HG02938 (cell line): ENCODE data around the gene LAMC2.

ENCODE experiments used
- ATAC-seq: cut with Tn5 transposase; IDR thresholded peaks from one replicate; pipeline ENCODE4 v1.9.1; 2021; ENCODE audit warnings: mild to moderate bottlenecking, moderate library complexity; ENCODE audit not compliant: unreplicated experiment

Gene LAMC2

GRCh38 chr1:183210681-183211080 is 24.6 kb downstream of the LAMC2 start:
- ATAC-seq: no peak

- ATAC-seq: no peak
Measured at GRCh38 chr1:183212870-183213269, 26.8 kb downstream of the LAMC2 start.

DNA sequence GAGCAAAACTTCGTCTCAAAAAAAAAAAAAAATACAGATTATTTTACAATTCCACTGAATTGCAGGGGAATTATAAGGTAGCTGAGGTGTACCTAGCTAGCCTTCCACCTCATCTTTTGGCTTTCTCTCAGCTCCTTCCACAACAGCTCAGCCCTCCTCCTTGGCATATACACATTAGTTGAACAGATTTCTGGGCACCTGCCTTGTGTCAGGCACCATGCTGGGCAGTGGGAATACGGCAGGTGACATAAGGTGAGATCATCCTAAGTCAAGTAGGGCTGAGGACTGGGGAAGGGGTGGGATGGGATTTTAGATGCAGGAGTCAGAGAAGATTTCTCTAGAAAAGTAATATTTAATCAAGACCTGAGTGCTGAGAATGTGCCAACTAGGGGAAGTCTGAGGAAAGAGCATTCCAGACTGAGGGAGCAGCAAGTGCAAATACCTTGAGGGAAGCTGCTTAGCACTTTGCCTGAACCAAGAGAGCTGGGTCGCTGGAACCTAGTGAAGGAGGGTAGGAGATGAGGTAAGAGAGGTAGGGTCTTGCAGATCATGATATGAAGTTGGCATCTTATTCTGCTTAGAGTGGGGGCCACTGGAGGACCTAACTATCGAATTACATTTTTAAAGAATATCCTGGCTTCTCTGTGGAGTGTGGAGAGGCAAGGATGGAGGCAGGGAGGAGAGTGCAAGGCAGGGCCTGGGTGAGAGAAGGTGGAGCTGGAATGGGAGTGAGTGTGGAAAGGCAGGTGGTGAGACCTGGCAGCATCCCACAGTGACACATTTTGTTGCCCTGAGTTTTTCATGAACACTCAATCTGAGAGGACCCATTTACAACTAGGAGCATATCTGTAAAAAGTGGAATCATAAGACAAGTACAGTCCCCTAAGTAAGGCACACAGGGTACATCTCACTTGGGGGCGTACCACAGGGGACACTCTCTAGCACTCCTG is 28.2 kb downstream of the LAMC2 start:
- no peak for ATAC-seq

DNA sequence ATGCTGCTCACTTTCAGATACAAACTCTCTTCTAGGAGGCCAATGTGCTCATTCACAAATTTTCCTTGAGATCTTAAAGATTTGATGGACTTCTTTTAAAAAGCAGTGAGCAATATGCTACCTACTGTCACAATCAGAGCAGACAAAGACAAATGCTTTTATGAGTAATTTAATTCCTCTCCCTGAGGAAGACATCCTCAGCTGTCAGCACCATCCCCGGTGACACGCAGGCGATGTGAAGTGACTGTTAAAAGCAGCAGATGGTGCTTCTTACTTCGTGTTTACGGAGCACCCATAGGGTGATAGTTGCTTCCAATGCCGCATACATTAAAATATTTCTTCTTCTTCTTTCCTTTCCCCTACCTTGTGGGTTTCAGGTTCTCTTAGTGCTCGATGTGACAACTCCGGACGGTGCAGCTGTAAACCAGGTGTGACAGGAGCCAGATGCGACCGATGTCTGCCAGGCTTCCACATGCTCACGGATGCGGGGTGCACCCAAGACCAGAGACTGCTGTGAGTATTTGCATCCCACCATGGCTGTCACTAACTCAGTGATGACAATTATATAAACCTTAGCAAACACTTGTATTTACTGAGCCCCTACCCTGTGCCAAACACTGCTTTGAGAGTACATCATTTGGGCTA is 29.1 kb downstream of the LAMC2 start:
- ATAC-seq: no peak

DNA sequence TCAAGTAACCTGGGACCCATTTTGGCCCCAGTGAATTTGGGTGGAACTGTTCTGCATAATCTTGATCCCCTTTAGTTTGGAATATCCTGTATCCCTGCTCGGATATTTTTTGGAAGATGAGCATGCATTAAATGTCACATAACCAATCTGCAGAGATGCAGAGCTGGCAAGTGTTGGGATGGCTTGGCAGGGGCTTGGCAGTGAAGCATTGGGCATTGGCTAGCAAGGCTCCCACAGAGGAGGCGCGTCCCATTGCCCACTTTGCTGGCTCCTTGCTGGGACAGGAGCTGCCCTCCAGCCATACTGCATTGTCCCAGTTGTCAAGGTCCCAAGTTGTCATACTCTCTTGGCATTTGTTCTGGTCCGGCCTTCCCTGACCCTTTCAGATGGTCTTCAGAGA is 29.9 kb downstream of the LAMC2 start:
- ATAC-seq: no peak

GRCh38 chr1:183218027-183218618 is 32.1 kb downstream of the LAMC2 start:
- ATAC-seq: no peak

- ATAC-seq: no peak
Measured at GRCh38 chr1:183218971-183219615, 33.0 kb downstream of the LAMC2 start.

DNA sequence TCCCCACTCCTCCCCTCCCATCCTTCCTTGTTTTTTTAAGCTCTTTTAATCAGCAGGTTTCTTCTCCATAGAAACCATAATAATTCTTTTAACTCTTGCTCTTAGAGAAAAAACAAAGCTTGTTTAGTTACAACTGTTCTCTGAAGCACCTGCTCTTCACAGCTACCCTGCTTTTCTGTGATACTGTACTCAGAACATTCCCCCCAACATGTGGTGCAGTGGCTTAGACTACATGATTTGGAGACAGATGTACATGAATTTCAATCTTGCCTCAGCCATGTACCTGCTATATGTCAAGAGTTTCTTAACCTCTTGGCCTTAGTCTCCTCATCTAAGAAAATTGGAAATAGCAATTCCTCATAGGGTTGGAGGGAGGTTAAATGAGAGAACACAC is 33.5 kb downstream of the LAMC2 start:
- ATAC-seq: no peak

DNA sequence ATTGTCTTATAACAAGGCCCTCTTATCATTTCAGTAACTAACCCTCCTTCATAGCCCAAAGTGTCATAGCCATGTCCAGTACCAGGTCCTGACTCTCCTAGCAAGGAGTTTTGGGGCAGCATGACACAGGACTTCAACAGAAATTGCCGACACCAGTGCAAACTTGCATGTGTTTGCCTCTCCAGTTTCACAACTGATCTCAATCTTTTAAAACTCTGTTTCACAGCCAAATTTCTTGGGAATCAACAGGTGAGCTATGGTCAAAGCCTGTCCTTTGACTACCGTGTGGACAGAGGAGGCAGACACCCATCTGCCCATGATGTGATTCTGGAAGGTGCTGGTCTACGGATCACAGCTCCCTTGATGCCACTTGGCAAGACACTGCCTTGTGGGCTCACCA is 36.8 kb downstream of the LAMC2 start:
- no peak for ATAC-seq

- no peak for ATAC-seq
Measured at GRCh38 chr1:183223467-183223866, 37.4 kb downstream of the LAMC2 start.

- no peak for ATAC-seq
Measured at GRCh38 chr1:183226361-183226760, 40.3 kb downstream of the LAMC2 start.

DNA sequence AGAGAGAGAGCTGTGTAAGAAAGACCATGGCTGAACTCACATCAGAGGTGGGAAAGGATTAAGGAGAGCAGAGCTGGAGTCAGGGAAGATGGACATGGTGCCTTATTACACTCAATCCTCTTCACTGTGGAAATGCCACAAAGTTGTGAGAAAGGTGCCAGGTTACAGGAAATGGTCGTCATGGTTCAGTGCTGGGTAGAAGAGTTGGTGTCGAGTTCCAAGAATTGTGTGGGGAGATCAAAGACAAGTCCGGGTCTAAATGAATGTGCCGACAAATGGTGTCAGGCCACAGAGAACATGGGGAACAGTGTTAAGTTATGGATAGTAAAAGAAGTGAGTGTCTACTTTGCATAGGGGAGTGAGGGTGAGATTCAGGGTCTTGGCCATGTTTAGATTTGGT is 40.9 kb downstream of the LAMC2 start:
- no peak for ATAC-seq

DNA sequence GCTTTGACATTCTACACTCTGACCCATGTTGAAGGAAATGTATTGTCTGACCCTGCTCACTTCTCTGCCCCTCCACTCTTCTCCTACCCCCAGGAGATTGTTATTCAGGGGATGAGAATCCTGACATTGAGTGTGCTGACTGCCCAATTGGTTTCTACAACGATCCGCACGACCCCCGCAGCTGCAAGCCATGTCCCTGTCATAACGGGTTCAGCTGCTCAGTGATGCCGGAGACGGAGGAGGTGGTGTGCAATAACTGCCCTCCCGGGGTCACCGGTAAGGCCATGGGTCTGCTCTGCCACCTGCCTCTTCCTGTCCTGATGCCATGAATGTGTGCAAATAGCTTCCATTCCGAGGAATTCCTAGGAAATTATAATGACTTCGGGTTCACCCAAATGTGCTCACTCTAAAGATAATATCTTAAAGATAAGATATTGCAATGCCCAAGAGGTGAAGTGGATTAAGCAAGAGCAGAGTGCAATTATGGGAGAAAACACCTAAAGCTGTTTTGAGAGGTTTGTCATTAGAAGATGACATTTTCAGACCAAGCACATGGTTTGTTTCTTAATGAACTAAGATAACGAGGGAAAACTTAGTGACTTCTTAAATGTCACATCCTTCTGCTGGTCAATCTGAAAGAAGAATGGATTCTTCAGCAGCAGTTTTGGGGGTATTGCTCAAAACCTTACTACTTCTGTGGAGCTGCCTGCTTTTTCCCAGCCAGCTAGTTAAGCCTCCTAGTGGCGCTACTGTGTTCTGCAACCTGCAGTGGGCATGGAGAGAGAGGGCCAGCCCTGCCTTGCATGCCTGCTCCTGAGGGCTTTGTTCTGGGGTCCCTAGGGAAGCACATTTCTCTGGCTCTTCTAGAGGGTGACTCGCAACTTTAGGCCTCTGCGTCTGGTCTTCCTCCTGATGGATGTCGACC is 41.6 kb downstream of the LAMC2 start:
- ATAC-seq: no peak

GRCh38 chr1:183228347-183229220 is 42.5 kb downstream of the LAMC2 start:
- ATAC-seq: no peak

- ATAC-seq: no peak
Measured at GRCh38 chr1:183230413-183230812, 44.3 kb downstream of the LAMC2 start.

DNA sequence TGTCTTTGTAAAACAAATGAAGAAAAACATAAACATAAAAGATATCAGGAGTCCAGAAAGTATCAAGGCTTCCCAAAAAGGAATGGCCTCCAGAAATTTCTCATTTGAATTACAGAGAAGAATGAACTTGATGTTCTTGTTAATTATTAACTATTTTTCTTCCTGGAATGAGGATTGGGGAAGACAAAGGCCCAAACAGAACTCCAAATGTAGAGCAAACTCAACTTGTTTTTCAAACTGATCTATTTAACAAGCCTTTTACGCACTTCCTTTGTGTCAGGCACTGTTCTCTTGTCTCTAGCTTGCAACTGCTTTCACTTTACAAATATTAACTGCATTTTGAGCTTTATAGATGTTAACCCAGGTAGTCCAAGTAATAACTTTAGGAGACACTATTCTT is 45.5 kb downstream of the LAMC2 start:
- no peak for ATAC-seq

DNA sequence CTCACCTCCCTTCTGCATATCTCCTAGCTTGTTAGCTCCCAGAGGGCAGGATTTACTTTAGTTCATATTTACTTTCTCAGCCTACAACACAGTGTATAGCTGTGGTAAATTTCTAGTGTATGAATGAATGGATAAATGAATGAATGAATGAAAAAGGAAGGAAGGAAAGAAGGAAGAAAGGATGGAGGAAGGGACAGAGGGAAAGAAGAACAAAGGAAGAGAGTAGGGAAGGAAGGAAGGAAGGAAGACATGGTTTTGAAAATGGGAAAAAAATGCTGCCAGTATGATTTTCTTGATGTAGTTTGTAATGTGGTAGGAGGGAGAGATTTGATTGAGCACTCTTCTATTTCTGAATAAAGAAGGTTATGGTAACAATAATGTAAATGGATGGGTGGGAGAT is 47.0 kb downstream of the LAMC2 start:
- ATAC-seq: no peak

DNA sequence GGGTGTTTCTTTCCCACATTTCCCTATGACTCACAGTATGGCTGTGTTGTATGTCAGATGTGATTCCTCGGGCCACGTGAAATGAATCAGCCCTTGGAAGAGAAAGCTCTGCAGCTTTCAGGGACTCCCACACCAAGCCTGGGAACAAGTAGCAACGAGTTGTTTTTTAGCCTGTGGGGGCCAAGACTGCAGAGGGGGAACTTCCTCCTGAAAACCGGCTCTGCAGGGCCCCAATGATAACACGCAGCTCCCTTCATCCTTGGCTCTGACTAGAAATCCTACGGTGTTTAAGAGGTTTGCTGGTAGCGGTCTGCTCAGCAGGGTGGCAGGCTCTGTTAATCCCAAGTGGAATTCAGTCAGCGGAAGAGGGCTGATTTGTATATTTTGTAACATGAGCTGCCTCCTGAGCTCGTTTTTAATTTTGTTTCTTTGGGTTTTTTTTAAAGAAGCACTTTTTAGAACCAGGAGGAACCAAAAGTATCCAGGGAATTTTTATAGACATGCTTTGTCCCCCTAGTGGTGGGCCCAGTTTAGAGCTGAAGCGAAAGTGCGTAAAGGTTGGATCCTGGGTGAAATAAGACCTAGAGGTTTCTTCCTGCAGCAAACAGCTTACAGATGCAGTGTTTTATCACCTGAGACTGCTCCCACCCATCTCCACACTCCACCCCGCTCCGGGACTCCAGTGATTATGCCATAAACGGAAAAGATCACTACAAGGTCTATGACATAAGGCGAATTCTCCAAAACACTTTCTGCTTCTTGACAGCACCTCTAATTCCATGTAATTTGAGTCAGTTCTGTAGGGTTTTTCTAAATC is 48.8 kb downstream of the LAMC2 start:
- ATAC-seq: no peak

DNA sequence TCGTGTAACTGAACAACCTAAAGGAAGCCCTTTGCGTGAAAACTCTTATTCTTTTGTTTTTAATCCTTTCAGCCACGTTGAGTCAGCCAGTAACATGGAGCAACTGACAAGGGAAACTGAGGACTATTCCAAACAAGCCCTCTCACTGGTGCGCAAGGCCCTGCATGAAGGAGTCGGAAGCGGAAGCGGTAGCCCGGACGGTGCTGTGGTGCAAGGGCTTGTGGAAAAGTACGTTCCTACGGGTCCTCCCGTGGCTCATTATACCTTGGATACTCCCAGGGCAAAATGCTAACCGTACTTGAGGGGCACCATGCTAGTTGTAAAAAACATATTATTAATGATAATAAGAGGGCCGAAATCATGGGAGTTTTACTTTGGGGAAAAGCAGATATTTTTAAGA is 49.4 kb downstream of the LAMC2 start:
- ATAC-seq: no peak
